Eye (tissue), 1 donor: Measurements from ENCODE around the gene IL10.

Experiments used
- DNase-seq: peaks from one replicate; pipeline ENCODE4 v3.0.0-alpha.2; 2015

IL10 gene

GRCh38 chr1:206772243-206772937 is at the start of gene IL10:
IL10 (minus strand) TSS chr1:206772494; CDS start chr1:206772435, 59 bp downstream.
- DNase-seq = no peak

- DNase-seq = no peak
Measured at GRCh38 chr1:206821493-206821892, 49.2 kb upstream of the IL10 start.

- DNase-seq = peak; percentile 3
Measured at GRCh38 chr1:206816390-206817287, 44.3 kb upstream of the IL10 start.

- peak; percentile 63 for DNase-seq
Measured at GRCh38 chr1:206814716-206815341, 42.5 kb upstream of the IL10 start.

GRCh38 chr1:206812471-206812870 is 40.2 kb upstream of the IL10 start:
- DNase-seq = no peak

GRCh38 chr1:206809504-206810084 is 37.3 kb upstream of the IL10 start:
- no peak for DNase-seq

GRCh38 chr1:206808615-206809014 is 36.3 kb upstream of the IL10 start:
- DNase-seq = no peak

GRCh38 chr1:206805357-206805756 is 33.1 kb upstream of the IL10 start:
- no peak for DNase-seq

GRCh38 chr1:206804156-206804737 is 32.0 kb upstream of the IL10 start:
- DNase-seq = no peak

- DNase-seq = no peak
Measured at GRCh38 chr1:206803221-206803730, 31.0 kb upstream of the IL10 start.

GRCh38 chr1:206802401-206802800 is 30.1 kb upstream of the IL10 start:
- DNase-seq = no peak

GRCh38 chr1:206801467-206801866 is 29.2 kb upstream of the IL10 start:
- no peak for DNase-seq

- no peak for DNase-seq
Measured at GRCh38 chr1:206800891-206801290, 28.6 kb upstream of the IL10 start.

- DNase-seq = no peak
Measured at GRCh38 chr1:206800411-206800810, 28.1 kb upstream of the IL10 start.

- no peak for DNase-seq
Measured at GRCh38 chr1:206799311-206799710, 27.0 kb upstream of the IL10 start.

GRCh38 chr1:206798384-206798996 is 26.2 kb upstream of the IL10 start:
- DNase-seq = no peak

- DNase-seq = no peak
Measured at GRCh38 chr1:206797534-206798383, 25.5 kb upstream of the IL10 start.

GRCh38 chr1:206796981-206797402 is 24.7 kb upstream of the IL10 start:
- no peak for DNase-seq

- DNase-seq = no peak
Measured at GRCh38 chr1:206796116-206796515, 23.8 kb upstream of the IL10 start.

GRCh38 chr1:206794294-206794908 is 22.1 kb upstream of the IL10 start:
- no peak for DNase-seq

- DNase-seq = no peak
Measured at GRCh38 chr1:206793620-206794019, 21.3 kb upstream of the IL10 start.
